HG03064 (cell line): Measurements from ENCODE around the gene HIPK1.
"Not testable (repeated sequence)": the region's sequence is repeated elsewhere in the genome, so short reads cannot be mapped to it uniquely, and the experiment has no call there.

ENCODE experiments used
- ATAC-seq: cut with Tn5 transposase; IDR thresholded peaks from one replicate; pipeline ENCODE4 v1.9.1; 2021; ENCODE audit warnings: low read depth; ENCODE audit not compliant: unreplicated experiment

HIPK1 gene

GRCh38 chr1:113980110-113980509 is 51.0 kb downstream of the HIPK1 start:
- ATAC-seq: no peak

GRCh38 chr1:113981962-113982931 is 53.1 kb downstream of the HIPK1 start:
- no peak for ATAC-seq

GRCh38 chr1:113982949-113983348 is 53.8 kb downstream of the HIPK1 start:
- no peak for ATAC-seq

GRCh38 chr1:113983391-113983790 is 54.3 kb downstream of the HIPK1 start:
- no peak for ATAC-seq

- no peak for ATAC-seq
These were observed 54.7 kb downstream of the HIPK1 start for GRCh38 chr1:113983826-113984225.

GRCh38 chr1:113984710-113985109 is 55.6 kb downstream of the HIPK1 start:
- ATAC-seq: no peak

GRCh38 chr1:113986802-113987201 is 57.7 kb downstream of the HIPK1 start:
- no peak for ATAC-seq

GRCh38 chr1:113987259-113987658 is 58.1 kb downstream of the HIPK1 start:
- no peak for ATAC-seq

- no peak for ATAC-seq
These were observed 61.4 kb downstream of the HIPK1 start for GRCh38 chr1:113990530-113990929.

GRCh38 chr1:113990961-113991360 is 61.8 kb downstream of the HIPK1 start:
- no peak for ATAC-seq

- no peak for ATAC-seq
These were observed 62.4 kb downstream of the HIPK1 start for GRCh38 chr1:113991467-113991997.

GRCh38 chr1:113993072-113993471 is 63.9 kb downstream of the HIPK1 start:
- ATAC-seq: no peak

- no peak for ATAC-seq
These were observed 64.6 kb downstream of the HIPK1 start for GRCh38 chr1:113993766-113994165.

GRCh38 chr1:113995382-113995781 is 66.3 kb downstream of the HIPK1 start:
- ATAC-seq: no peak

GRCh38 chr1:113998361-113998760 is 69.2 kb downstream of the HIPK1 start:
- ATAC-seq: no peak

- no peak for ATAC-seq
These were observed 70.1 kb downstream of the HIPK1 start for GRCh38 chr1:113999233-113999632.

GRCh38 chr1:113999799-114000198 is 70.7 kb downstream of the HIPK1 start:
- ATAC-seq: no peak

GRCh38 chr1:114000406-114000805 is 71.3 kb downstream of the HIPK1 start:
- no peak for ATAC-seq

- ATAC-seq: no peak
These were observed 73.5 kb downstream of the HIPK1 start for GRCh38 chr1:114002492-114003239.

- ATAC-seq: no peak
These were observed 74.3 kb downstream of the HIPK1 start for GRCh38 chr1:114003431-114003830.

- not testable (repeated sequence) for ATAC-seq
These were observed 77.7 kb downstream of the HIPK1 start for GRCh38 chr1:114006825-114007224.
